Stomach (tissue), 9 donors: ENCODE data around the gene CETP. TPM values are rescaled to one million over a fixed set of nuclear protein-coding genes. Genes with fewer than 3 reads are reported as not detected.
"Not testable (repeated sequence)": the region's sequence is repeated elsewhere in the genome, so short reads cannot be mapped to it uniquely, and the experiment has no call there.

Experiments
- DNase-seq, 2 donors: peaks; one replicate each; pipeline versions ENCODE4 v3.0.0 to v3.0.0-alpha.2; 2013 to 2019
- H3K27ac ChIP-seq, 5 donors: fragments of 200-600 bp in 4 of 5; sonication (generic) in 4 of 5; one replicate each; pipeline ENCODE4 v1.5.1; 2013 to 2019; ENCODE audit warnings: mild to moderate bottlenecking in 1 of 5, moderate library complexity in 1 of 5
- H3K27me3 ChIP-seq, 3 donors: fragments of 200-600 bp; sonication (generic); one replicate each; pipeline ENCODE4 v1.5.1; 2017 to 2019; ENCODE audit warnings: mixed run types in 1 of 3
- H3K36me3 ChIP-seq, 4 donors: fragments of 200-600 bp; sonication (generic); 1 replicate in 3 of 4; 2 replicates in 1 of 4; pipeline ENCODE4 v1.5.1; 2016 to 2019
- H3K4me1 ChIP-seq, 4 donors: fragments of 200-600 bp; sonication (generic); one replicate each; pipeline ENCODE4 v1.5.1; 2016 to 2019
- H3K4me3 ChIP-seq, 4 donors: fragments of 200-600 bp; sonication (generic) in 3 of 4; one replicate each; pipeline ENCODE4 v1.5.1; 2016 to 2019; ENCODE audit warnings: mild to moderate bottlenecking in 1 of 4
- H3K9me3 ChIP-seq, 4 donors: fragments of 200-600 bp; sonication (generic); one replicate each; pipeline ENCODE4 v1.5.1; 2016 to 2019
- EP300 ChIP-seq: sonication (generic); formaldehyde crosslinking; IDR thresholded peaks from one replicate; pipeline ENCODE4 v1.6.1; 2017; ENCODE audit warnings: antibody characterized with exemption
- POLR2A ChIP-seq, 4 donors: fragments of 450-650 bp; IDR thresholded peaks; one replicate each; pipeline ENCODE4 v1.6.1; 2016; ENCODE audit warnings: antibody characterized with exemption in 4 of 4, control low read depth in 2 of 4, mild to moderate bottlenecking in 1 of 4, moderate library complexity in 1 of 4
- POLR2AphosphoS5 ChIP-seq, 3 donors: sonication (generic); formaldehyde crosslinking; IDR thresholded peaks; one replicate each; pipeline ENCODE4 v1.6.1; 2016; ENCODE audit warnings: antibody characterized with exemption in 3 of 3
- WGBS, 5 donors: extraction: QIAGEN DNeasy Blood & Tissue Kit in 3 of 5; methylation state at CpG; one replicate each; pipeline versions ENCODE4 v1.1.5 to v1.1.7; 2013 to 2018; 5-methylcytosine and 5-hydroxymethylcytosine counted together
- intact Hi-C: fragments of 100-400 bp; cut with DNase I; formaldehyde crosslinking; loops from one replicate; pipeline ENCODE4 v1.15.1; 2023; ENCODE audit warnings: low total_unique reads
- polyA plus RNA-seq, 3 donors: library from polyadenylated mRNA; stranded (reverse); fragments of 200-250 nt; gene quantifications; one replicate each; pipeline ENCODE4 v1.2.3, GENCODE V29; 2013
- total RNA-seq, 5 donors: library from RNA; depleted of rRNA; stranded (reverse); fragments of >200 nt; gene quantifications; one replicate each; pipeline versions ENCODE4 v1.1.0 to v1.2.3, GENCODE V29; 2014 to 2016
- TF ChIP-seq, protein P1 (sequence below), 7 experiments: fragments of 450-650 bp in 4 of 7; fragments of 200-600 bp in 3 of 7; sonication (generic) in 3 of 7; IDR thresholded peaks; one replicate each; pipeline ENCODE4 v1.5.1; 2016 to 2019; ENCODE audit warnings: antibody characterized with exemption in 7 of 7, control low read depth in 2 of 7, mild to moderate bottlenecking in 1 of 7
- donor health status: healthy with polysubstance abuse.
- donor health status: Bipolar disorder and iron deficiency.
- donor health status: healthy.

CETP gene
- total and polyA plus RNA-seq, 8 donors = 0.18 to 2.9 (median 0.32) TPM; not detected in 4

DNA sequence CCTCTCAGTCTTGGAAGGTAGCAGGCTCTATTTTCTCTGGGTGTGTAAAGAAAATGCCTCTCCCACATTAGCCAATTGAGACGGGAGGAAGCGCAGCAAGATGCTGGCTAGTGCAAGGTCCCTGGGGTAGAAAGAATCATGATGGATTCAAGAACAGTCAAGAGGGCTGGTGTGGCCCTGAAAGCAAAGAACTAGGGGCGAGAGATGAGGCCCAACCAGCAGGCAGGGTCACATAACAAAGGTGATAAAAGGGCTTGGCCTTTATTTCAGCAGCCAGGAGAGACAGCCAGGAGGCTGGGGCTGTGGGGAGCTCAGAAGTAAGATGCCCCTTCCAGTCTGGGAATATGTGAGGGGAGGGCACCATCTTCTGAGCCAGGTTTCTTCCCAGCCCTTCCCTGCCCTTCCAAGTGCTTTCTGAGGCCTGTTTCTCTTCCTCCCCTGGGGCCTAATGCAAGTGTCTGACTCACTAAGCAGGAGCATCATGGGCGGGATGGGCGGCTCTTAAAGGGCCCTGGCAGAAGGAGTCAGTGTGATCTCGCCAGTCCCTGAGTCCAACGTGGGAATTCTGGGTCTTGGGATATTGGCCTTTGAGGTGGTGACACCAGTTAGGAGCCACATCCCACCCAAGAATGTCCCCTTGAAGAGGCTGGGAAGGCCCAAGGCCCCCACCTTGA, 23.7 kb downstream of the CETP start:
- WGBS, 5 donors = 66 to 93% (median 79%) methylated on average over 3 to 7 of the region's 7 CpGs
- no peaks in the 10 kb centered on the region for H3K27me3 ChIP-seq
- H3K4me1 ChIP-seq = peaks cover 7 to 58% (median 41%) of the 10 kb centered on the region in 4 donors
- DNase-seq = peak; percentile 57 to 59
- H3K9me3 ChIP-seq = no peaks in the 10 kb centered on the region
- intact Hi-C loops = no loop called here
- H3K27ac ChIP-seq = peak overlapping the region in 4 of 5 donors; percentile 7 to 91 (median 52)
- no peak overlapping the region for H3K4me3 ChIP-seq
- H3K36me3 ChIP-seq = no peaks in the 10 kb centered on the region
- TF ChIP-seq, protein P1, sequence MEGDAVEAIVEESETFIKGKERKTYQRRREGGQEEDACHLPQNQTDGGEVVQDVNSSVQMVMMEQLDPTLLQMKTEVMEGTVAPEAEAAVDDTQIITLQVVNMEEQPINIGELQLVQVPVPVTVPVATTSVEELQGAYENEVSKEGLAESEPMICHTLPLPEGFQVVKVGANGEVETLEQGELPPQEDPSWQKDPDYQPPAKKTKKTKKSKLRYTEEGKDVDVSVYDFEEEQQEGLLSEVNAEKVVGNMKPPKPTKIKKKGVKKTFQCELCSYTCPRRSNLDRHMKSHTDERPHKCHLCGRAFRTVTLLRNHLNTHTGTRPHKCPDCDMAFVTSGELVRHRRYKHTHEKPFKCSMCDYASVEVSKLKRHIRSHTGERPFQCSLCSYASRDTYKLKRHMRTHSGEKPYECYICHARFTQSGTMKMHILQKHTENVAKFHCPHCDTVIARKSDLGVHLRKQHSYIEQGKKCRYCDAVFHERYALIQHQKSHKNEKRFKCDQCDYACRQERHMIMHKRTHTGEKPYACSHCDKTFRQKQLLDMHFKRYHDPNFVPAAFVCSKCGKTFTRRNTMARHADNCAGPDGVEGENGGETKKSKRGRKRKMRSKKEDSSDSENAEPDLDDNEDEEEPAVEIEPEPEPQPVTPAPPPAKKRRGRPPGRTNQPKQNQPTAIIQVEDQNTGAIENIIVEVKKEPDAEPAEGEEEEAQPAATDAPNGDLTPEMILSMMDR (IDR thresholded peaks at IDR 0.05) = no peak
- no peak for TF ChIP-seq POLR2AphosphoS5 (IDR thresholded peaks at IDR 0.05)
- TF ChIP-seq EP300 = no peak
- no peak for TF ChIP-seq POLR2A (IDR thresholded peaks at IDR 0.05)

DNA sequence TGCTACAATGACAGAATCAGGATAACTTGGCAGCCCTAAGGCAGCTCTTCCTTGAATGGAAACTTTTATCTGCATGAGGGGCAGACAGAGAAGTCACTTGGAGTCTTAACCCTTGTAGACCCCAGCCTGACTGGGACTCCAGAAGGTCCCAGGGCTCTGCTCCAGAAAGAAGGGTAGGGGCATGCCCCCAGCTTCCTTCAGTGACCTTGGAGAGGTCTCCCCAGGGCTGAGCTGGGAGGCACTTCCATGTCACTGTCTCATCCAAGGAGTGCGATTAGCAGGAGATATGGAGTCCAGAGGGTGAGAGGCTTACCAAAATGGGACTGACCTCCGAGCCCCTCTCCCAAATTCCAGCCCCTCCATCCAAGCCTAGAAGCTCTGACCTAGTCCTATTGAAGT, 24.2 kb downstream of the CETP start:
- Histone ChIP-seq H3K27me3 (no peaks in the 10 kb centered on the region), H3K27ac (peak overlapping the region in 4 of 5 donors; percentile 7 to 91 (median 52)), H3K36me3 (no peaks in the 10 kb centered on the region), H3K4me3 (no peak overlapping the region), H3K9me3 (no peaks in the 10 kb centered on the region), H3K4me1 (peaks cover 7 to 63% (median 46%) of the 10 kb centered on the region in 4 donors)
- intact Hi-C loops = no loop called here
- WGBS, 5 donors = 64 to 85% (median 77%) methylated on average over 2 of the region's 2 CpGs
- no peak for TF ChIP-seq POLR2A (IDR thresholded peaks at IDR 0.05)
- TF ChIP-seq, protein P1 (IDR thresholded peaks at IDR 0.05) = no peak
- no peak for DNase-seq

DNA sequence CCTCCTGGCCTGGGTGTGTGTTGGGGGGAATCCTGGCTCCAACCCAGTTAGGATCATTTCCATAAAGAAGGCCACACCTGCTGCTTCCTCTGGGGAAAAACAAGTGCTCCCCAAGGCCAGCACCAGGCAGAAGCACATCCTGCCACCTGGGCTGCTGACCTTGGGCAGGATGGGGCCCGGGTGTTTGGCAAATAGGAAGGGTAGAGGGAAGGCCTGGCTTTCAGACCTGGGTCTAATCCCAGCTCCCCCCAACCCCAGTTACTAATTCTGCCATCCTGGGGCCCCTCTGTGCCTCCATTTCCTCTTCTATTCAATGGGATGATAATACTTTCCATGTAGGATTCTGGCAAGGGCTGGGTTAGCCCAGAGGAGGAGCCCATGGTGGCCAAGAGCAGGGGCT, 24.6 kb downstream of the CETP start:
- intact Hi-C loops = no loop called here
- Histone ChIP-seq H3K4me3 (no peak overlapping the region), H3K27me3 (no peaks in the 10 kb centered on the region), H3K36me3 (no peaks in the 10 kb centered on the region), H3K27ac (peak overlapping the region in 4 of 5 donors; percentile 7 to 91 (median 40)), H3K4me1 (peaks cover 7 to 67% (median 48%) of the 10 kb centered on the region in 4 donors), H3K9me3 (no peaks in the 10 kb centered on the region)
- DNase-seq = no peak
- 55 to 71% (median 60%) methylated on average over 1 of the region's 1 CpG for WGBS, 5 donors
- no peak for TF ChIP-seq POLR2AphosphoS5 (IDR thresholded peaks at IDR 0.05)
- TF ChIP-seq POLR2A (IDR thresholded peaks at IDR 0.05) = no peak
- no peak for TF ChIP-seq EP300

DNA sequence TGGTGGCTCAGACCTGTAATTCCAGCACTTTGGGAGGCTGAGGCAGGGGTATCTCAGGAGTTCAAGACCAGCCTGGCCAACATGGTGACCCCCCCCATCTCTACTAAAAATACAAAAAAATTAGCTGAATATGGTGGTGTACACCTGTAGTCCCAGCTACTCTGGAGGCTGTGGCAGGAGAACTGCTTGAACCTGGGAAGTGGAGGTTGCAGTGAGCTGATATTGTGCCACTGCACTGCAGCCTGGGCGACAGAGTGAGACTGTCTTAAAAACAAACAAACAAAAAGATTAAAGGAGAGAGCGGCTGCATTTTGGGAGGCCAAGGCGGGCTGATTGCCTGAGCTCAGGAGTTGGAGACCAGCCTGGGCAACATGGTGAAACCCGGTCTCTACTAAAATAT, 25.2 kb downstream of the CETP start:
- 85 to 89% (median 87%) methylated on average over 4 of the region's 4 CpGs for WGBS, 5 donors
- H3K9me3 ChIP-seq, H3K27me3 ChIP-seq, H3K4me3 ChIP-seq, intact Hi-C loops, H3K36me3 ChIP-seq, DNase-seq: not testable (repeated sequence)
- Histone ChIP-seq H3K27ac (peak overlapping the region in 2 of 5 donors; percentile 30 to 91), H3K4me1 (peaks cover 7 to 73% (median 51%) of the 10 kb centered on the region in 4 donors)

DNA sequence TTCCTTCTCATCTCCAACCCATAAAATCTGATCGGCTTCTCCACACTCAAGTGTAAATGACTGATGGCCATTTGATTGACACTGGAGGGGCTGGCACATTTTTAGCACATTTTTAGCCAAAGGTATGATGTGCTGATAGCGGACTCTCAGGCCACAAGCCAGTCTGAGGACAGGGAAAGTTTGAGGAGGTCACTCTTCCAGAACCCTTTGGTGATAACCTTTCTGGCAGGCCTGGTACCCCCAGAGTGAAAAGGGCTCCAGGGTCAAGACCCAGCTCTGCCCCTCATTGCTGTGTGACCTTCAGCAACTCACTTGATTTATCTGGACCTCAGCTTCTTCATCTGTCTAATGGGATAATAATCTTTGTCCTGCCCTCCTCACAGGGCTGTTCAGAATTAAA, 25.9 kb downstream of the CETP start:
- H3K27ac ChIP-seq = peak overlapping the region in 1 of 5 donors; percentile 91
- H3K9me3 ChIP-seq = no peaks in the 10 kb centered on the region
- 90 to 96% (median 93%) methylated on average over 2 of the region's 2 CpGs for WGBS, 5 donors
- no peaks in the 10 kb centered on the region for H3K36me3 ChIP-seq
- intact Hi-C loops = no loop called here
- no peaks in the 10 kb centered on the region for H3K27me3 ChIP-seq
- no peak for TF ChIP-seq POLR2AphosphoS5 (IDR thresholded peaks at IDR 0.05)
- TF ChIP-seq, protein P1 (IDR thresholded peaks at IDR 0.05) = no peak
- TF ChIP-seq POLR2A (IDR thresholded peaks at IDR 0.05) = no peak
- TF ChIP-seq EP300 = no peak
- H3K4me1 ChIP-seq = peaks cover 10 to 75% (median 54%) of the 10 kb centered on the region in 4 donors
- peak overlapping the region in 1 of 4 donors; percentile 87 for H3K4me3 ChIP-seq
- DNase-seq = no peak
